Measurements from ENCODE around the gene IMPA2.
A peak's percentile ranks its signal among the peaks of the same experiment; 100 is the strongest.
"Not testable (repeated sequence)": the region's sequence is repeated elsewhere in the genome, so short reads cannot be mapped to it uniquely, and the experiment has no call there.

The IMPA2 gene

DNA sequence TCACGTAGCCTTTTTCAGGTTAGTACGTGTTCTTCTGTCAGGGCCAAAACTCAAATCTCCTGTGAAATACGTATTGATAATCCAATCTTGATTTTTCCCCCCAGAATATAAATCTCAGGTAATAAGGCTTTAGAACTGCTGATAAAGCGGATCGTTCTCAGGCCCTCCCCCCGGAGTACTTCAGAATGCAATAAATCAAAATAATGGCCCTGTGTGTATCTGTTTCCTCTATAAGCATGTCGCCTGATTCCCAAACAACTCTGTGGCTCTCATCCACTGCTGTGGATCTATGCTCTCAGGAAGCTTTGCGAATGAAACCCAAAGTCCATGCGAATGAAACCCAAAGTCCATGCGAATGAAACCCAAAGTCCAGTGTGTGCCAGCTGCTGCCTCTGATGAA, 49.4 kb downstream of the IMPA2 start:
- DNase-seq, result no peak

DNA sequence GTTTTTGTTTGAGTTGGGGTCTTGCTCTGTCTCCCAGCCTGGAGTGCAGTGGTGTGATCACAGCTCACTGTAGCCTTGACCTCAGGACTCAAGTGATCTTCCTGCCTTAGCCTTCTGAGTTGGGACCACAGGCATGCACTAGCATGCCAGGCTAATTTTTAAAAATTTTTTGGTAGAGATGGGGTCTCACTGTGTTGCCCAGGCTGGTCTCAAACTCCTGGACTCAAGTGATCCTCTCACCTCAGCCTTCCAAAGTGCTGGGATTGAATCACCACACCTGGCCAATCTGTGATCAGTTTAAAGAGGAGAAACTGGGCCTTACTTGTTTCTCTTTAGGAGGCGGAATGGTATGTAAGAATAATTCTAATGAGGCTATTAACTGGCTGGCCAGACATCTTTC, 49.9 kb downstream of the IMPA2 start:
- no peak for DNase-seq

DNA sequence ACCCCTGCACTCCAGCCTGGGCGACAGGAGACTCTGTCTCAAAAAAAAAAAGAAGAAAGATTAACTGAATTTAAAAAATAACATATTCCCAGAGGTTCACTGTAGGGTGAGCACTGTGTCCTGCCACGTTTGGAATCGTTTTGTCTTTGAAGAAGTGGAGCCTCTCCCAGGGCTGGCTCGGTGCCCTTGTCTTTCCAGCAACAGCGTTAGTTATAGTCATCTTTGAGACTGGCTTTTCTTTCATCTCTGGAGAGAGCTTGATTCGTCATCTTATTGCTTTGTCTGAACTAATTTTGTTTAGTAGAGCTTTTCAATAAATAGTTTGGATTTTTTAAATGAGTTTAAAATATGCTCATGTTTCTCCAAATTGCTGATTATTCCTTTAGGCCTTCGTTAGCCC, 50.5 kb downstream of the IMPA2 start:
- DNase-seq, result no peak

DNA sequence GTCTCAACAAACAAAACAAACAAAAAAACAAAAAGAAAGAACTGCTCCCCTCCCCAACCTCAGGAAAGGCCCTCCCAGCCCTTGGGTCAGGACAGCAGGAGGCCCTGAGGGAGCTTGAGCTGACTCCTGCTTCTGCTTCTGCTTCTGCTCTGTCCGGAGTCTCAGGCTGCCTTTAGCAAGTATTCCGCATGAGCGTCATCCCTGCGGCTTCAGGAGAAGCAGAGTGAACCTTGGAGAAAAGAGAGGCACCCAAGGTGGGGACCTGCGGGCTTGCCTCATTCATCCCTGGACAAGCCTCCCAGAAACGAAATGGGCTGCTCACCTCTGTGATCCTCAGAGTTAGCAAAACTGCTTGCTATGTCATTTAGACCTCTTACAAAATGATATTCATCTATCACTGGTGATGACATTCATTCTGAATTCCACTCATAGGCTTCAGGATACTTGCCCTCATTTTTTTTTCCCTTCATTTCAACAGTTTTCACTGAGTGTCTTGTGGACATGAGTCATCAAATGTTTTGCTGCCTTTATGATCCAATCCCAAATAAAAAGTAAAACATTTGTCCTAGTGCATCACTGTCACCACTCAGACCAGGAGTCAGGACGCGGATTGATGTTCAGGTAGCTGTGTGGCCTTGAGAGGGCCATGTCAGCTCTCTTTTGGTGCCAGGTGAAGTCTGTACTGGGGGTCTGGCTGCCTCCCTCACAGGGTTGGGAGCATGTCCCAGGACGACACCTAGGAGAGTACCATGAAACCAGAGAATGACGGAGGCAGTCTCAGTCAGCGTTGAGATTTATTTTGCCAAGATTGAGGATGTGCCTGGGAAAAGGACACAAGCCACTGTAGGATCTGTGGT, 51.7 kb downstream of the IMPA2 start:
- no peak for DNase-seq

DNA sequence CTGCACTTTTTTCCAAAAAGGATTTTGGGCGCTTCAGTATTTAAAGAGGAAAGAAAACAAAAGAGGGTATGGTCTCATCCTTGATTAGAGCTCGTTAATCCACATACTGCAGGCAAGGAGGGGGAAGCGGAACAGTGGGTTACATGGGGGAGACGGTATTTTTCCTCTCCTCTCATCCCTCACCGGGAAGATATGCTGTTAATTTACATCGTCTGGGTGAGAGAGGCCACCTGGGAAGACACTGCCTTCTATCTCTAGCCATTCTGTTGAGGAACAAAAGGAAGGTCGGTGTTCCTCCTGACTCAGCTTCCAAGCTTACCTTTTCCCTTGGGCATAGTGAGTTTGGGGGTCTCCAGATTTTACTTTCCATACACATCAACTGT, 52.3 kb downstream of the IMPA2 start:
- DNase-seq, result no peak

DNA sequence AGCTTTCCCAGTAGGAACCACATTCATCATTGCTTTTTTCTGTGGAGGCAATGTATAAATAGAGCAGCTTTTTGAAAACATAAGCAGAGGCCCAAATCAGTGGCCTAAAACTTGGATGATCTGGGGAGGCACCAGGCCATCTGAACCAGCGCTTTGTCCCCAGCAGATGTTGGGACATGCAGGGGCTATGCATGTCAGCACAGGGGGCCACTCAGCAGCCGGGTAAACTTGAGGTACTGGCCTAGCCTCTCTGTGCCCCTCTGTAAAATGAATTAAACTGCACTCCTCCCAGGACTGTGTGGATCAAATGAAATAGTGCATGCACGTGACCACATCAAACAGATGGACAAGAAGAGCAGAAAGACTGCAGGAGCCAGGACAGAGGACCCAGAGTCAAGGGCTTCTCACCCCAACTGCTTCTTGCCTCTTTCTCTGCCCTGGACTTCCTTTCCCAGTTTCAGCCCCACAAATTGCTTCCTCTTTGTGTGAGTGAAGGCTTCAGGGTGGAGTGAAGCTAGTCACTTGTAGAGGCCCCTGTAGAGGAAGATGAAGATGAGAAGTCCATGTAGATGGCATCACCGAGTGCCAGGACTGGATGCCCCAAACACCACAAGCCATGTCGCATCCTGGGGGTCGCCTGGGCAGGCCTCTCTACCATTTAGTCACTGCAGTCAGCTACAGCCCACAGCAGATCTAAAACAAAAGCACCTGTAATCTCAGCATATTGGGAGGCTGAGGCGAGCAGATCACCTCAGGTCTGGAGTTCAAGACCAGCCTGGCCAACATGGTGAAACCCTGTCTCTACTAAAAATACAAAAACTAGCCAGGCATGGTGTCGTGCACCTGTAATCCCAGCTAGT, 53.2 kb downstream of the IMPA2 start:
- DNase-seq, result peak; percentile 9

DNA sequence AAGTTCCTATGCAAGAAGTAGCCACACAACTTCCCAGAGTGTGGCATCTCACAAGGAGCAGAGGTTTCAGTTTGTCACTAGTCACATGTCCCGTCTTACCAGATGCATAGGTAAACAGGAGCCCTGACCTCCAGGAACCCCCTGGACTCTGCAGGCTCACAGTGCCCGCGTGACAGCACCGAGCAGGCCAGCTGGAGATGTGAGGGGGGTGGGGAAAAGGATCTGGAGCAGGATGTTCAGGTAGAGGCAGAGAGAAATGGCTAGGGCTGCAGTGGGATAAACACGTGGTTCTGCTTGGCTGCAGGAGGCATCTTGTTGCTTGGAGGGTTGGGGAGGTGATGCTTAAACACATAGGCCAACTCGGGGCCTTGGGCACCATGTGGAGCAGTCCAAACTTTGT, 54.2 kb downstream of the IMPA2 start:
- DNase-seq, result no peak

DNA sequence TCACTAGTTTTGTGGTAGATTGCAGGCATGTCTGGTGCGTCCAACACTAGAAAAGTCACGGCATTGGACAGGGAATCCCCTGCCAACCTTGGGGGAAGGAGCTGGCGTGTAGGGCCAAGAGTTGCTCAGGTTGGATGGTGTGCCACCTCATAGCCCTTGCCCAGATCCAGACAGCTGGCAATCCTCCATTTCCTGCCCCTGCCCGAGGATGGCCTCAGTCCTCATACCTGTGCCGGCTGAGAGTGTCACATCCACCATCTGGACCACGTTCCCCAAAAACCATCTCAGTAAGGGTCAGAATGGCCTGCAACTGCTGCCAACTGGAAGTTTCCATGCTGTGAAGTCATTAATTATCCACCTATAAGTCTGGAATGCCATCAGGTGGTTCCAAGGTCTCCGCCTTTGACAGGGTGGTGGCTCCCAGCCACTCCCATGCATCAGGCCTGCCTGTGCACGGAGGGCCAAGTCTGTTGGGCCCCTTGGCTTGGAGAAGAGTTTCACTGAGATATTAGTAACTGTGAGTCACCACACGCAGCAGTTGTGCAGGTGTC, 55.0 kb downstream of the IMPA2 start:
- no peak for DNase-seq

DNA sequence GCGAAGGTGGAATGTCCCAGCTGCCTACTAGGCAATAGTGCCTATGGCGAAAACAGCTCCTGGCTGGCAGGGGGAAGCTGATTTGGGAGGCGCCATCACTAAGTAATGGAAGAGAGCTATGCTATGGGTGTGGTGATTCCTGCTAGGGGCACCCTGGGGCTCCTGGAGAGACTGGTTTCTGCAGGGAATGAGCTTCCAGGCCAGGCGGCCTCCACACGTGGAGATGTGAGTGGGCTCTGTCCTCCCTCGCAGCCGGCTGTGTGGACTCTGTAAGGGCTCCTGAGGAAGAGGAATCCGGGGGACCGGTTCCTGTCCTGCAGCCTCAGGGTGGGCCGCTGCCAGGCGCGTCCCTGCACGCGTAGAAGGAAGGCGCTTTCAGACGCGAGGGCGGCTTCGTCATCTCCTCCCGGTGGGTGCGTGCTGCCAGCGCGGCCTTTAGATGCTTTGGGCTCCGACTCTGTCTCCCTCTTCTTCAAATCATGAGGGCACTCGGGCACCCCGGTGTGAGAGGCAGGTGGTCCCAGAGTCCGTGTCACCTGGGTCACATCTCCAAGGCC, 56.9 kb downstream of the IMPA2 start:
- DNase-seq, result peak; percentile 46

DNA sequence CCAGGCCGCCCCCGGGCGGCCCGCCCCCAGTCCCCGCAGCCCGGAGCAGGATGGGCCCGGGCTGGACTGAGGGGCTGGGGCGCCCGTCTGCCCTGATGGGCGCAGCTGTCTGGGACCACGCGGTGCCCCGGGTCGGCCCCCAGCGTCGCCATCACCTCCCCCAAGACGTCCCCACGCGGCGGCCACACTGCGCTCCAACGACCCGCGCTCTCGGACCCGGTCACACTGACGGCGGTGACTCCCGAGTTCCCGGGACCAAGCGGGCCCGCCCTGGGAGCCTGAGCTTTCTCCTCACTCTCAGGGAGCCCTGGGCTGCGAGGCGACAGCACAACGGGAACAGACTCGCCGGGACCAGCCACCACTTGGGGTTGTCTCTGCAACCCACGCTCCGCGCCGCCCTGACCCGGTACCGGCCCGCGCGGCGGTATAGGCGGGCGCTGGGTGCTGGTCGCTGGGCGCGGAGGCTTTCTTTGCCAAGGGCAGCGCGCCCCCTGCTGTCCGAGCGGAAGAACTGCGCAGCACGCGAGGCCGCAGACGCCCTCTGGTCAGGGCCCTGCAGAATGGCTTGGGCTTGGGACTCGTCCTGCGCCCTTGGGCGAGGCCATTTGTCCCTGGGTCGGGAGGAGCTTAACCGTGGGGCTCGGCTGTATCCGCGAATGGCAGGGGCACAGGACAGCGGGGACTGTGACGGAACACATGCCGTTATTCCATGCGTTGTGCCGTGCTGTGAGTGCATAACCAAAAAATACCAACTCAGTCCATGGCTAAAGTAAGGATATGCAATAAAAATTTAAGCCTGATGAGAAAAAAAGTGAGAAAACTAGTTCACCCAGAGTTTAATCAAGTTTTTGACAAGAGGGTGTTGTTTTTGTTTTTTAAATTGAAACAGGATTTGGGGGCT, 57.6 kb downstream of the IMPA2 start:
- peak; percentile 78 for DNase-seq

DNA sequence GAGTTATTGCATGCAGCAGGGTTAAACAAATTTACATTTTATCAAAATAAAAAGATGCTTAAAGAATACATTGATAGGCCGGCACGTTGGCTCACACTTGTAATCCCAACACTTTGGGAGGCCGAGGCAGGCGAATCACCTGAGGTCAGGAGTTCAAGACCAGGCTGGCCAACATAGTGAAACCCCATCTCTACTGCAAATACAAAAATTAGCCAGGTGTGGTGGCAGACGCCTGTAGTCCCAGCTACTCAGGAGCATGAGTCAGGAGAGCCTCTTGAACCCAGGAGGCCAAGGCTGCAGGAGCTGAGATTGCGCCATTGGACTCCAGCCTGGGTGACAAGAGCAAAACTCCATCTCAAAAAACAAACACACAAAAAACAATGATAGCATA, 58.2 kb downstream of the IMPA2 start:
- DNase-seq, result not testable (repeated sequence)

DNA sequence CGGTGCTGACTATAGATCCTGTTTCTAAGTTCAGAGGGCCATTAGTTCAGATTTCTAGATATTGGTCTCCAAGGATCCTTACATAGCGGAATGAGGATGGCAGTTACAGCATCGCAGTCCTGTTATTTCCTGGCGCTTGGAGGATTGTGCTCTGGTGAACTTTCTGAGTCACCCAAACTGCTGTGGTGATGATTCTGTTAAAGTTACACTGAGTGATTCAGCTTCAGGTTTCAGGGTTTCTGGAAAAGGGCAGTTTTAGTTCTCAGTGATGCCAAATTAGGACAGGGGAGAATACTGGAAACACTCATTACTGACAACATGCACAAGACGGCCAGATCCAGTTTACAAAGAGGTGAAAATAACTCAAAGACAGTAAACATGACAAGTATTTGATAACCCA, 60.3 kb downstream of the IMPA2 start:
- no peak for DNase-seq

DNA sequence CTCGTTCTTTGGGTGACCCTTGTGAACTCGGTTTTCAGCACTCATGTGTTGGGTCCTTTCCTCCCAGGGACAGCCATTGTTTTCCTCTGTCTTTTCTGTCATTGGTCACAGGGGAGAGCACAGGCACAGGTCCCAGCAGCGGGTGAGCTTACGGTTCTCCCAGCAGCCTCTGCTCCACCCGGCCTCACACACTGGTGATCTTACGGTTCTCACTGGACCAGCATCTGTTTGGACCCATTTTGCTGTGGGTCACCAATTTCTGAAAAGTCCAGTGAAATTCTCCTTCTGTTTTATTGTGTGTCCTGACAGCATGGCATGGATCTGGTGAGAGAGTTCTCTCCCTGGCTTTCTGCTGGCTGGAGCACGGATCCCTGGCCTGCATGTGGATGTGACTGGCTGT, 62.5 kb downstream of the IMPA2 start:
- DNase-seq, result no peak

DNA sequence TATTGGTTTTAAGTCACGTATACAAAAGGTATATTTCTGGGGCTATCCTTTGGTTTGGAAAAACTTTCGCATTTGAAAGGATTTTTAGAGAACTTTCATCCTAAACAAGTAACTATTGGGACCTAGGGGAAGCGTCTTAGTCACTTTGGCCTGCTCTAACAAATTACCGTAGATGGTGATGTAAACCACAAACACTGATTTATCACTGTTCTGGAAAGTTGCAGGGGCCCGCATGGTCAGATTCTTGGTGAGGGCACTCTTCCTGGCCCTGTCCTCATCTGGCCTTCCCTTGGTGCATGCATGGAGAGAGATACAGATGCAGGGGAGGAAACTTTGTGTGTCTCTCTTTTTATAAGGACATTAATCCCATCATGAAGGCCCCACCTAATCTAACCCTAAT, 63.3 kb downstream of the IMPA2 start:
- no peak for DNase-seq

DNA sequence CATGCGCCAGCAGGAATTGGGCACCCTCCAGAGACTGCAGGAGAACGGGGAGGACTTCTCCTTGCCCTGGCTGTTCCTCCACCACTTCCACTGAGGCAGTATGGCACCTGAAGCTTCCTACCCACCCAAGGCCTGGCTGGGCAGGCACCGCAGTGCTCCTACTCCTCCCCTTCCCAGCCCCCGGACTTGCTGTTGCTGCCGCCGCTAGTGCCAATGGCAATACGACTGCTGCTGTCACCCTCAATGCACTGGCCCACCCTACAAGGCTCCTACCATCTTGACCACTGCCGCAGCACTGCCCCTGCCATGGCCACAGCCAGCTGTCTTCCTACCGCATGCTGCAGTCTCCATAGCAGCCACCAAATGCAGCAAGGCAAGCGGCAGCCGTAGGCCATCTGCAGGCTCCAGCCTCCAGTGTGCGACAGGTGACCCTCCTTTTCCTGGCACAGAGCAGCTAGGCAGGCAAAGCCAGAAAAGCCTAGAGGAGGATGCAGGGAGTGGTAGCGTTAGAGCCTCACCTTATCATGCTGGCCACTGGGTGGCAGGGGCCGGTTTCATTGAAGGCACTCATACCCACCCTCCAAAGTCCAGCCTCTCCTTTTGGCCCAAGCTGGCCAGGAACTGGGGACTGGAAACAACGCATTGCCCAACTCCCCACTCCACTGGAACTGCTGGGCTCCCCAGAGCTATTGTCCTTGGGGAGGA, 64.9 kb downstream of the IMPA2 start:
- no peak for DNase-seq

DNA sequence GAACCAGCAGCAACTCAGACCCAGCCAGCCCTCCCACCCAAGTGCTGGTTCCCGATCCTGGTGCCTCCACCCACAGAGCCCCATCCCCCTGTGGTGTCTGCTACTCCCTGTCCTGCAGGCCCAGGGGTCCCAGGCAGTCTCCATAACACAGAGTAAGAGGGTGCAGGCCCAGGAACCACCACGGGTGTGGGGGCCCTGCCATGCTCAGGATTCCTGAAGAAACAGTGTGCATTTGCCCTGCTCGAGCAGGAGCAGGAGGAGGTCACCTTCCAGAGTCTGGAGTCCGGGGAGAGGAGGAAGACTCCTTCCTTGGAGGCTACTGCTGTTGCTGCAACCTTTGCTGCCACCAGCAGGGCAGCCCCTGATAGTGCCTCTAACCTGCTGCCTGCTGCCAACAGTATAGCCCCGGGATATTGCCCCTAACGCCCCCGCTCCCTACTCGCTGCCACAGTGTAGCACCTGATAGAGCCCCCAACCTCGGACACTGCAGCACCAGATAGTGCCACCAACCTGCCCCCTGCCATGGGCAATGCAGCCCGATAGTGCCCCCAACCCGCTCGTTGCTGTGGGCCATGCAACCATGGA, 65.5 kb downstream of the IMPA2 start:
- peak; percentile 11 for DNase-seq

DNA sequence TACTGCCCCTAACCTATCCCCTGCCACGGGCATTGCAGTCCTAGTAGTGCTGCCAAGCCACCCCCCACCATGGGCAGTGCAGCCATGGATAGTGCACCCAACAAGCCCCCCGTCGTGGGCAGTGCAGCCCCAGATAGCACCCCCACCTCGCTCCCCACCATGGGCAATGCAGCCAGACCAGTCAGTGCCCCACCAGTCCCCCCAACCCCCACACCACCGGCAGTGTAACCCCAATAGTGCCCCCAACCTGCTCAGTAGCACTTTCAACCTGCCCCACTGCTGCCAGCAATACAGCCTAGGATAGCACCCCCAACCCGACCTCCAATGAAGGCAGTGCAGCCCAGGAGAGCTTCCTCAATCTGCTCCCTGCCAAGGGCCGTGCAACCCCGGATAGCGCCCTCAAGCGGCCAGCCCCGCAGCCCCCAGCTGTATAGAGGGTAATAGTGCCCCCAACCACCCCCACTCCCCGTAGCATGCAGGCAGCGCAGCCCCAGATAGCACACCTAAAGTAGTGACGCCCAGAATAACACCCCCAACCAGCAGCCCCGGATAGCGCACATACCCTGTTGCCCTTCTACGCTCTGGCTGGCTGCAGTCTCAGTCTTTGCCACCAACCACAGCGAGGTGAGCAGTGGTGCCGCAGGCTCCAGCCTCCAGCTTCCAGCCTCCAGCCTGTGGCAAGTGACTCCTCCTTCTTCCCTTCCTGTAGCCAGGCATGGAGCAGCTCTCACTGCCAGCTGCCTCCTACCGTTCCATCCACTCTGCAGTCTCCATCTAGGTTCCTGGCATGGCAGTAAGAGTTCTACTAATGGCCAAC, 66.9 kb downstream of the IMPA2 start:
- no peak for DNase-seq

DNA sequence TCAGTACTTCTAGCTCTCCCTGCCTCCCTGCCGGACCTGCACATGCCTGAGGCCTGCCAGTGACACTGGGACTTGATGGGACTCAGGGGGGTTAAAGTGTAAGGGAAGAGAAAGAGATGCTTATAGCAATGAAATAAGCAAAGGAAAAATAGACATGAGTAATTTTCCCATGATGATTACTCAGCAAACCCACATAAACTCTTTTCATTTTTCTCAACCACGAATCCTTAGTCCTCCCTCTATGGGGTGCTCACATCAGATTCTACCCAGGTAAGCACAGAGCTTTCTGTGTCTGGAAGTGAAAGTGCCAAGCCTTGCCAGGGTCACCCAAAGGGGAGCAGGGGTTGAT, 67.5 kb downstream of the IMPA2 start:
- no peak for DNase-seq

DNA sequence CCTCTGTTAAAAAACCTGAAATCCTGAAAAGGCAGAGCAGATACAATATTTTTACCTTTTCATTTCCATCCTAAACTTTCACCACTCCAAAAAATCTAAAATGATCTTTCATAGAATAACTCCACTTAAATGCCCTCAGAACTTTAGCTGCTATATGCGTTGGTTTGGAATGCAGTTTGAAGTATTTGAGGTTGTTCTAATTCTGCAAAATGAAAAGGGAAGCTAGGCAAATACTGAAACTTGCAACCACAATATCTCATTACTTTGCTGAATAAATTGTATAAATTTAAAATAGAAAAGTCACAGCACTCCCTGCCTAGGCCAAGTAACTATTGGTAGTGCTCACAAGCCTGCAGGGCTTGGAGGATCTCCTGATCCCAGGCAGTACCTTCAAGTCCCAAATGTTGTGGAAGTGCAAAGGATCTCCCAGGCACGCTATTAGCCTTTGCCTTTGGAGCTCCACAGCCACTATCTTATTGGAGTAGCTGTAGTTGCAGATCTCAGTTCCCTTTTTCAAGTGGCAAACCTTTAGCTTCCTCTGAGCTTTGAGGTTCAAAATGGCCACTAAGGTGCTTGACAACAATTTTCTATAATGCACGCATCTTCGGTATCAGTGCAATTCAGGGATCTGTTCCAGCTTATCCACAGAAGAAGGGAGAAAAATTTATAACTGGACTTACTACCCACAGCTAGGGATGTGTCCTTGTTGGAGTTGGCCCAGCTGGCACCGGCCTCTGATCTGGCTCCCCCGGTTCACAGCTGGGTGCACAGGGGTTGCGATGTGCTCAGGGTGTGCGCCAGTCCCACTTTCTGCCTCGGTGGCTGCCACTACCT, 68.9 kb downstream of the IMPA2 start:
- peak; percentile 18 for DNase-seq

DNA sequence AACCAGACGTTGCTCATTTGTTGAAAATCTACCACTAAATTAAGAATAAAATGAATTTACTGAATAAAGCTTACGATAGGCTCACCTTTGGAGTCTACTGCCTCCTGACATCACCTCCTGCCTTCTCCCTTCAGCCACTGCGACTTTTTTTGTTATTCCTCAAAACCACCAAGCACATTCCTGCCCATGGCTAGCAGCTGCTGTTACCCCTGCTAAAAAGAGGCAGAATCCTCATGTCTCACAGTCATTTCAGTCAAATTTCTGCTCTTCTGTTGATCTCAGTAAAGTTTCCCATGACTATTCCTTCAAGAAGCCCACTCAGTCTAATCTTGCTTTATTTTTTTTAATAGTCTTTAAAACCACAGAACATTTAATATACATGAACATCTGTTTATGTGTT, 71.6 kb downstream of the IMPA2 start:
- no peak for DNase-seq
